Keratinocyte (primary cell): ENCODE data around the gene GPATCH4. TPM values are rescaled to one million over a fixed set of nuclear protein-coding genes. Genes with fewer than 3 reads are reported as not detected.

Experiments
- DNase-seq: peaks from one replicate; pipeline ENCODE4 v3.0.0-alpha.2; 2011; ENCODE audit warnings: low read depth, missing footprints, low spot score
- FAIRE-seq: peaks from 2 replicates; lab custom pipeline; 2011; peaks lifted over from hg19 to GRCh38; lab: Jason Lieb, UNC
- H2AFZ ChIP-seq: 2 replicates; pipeline ENCODE4 v1.6.0; 2012; ENCODE audit warnings: low read length, control low read depth, inconsistent platforms; ENCODE audit not compliant: control insufficient read depth
- H3K27ac ChIP-seq: 2 replicates; pipeline ENCODE4 v1.5.1; 2011; ENCODE audit warnings: low read length; ENCODE audit not compliant: control insufficient read depth, insufficient read depth
- H3K27me3 ChIP-seq: 3 replicates; pipeline ENCODE4 v1.6.0; 2011; ENCODE audit warnings: low read length; ENCODE audit not compliant: control insufficient read depth, insufficient read depth; ENCODE audit errors: extremely low read depth
- H3K36me3 ChIP-seq, 2 experiments: 2 replicates in 1 of 2; 3 replicates in 1 of 2; pipeline ENCODE4 v1.5.1; 2011; ENCODE audit warnings: low read length in 2 of 2, mild to moderate bottlenecking in 1 of 2; ENCODE audit not compliant: control insufficient read depth in 2 of 2, insufficient read depth in 2 of 2; ENCODE audit errors: extremely low read depth in 1 of 2
- H3K4me1 ChIP-seq: 3 replicates; pipeline ENCODE4 v1.5.1; 2011; ENCODE audit warnings: low read length; ENCODE audit not compliant: control insufficient read depth, insufficient read depth; ENCODE audit errors: extremely low read depth
- H3K4me2 ChIP-seq: 3 replicates; pipeline ENCODE4 v1.6.0; 2011; ENCODE audit warnings: low read depth, low read length; ENCODE audit not compliant: control insufficient read depth, insufficient read depth; ENCODE audit errors: extremely low read depth
- H3K4me3 ChIP-seq, 3 experiments: fragments of 200-600 bp in 1 of 3; sonication (generic) in 1 of 3; 2 replicates in 2 of 3; 3 replicates in 1 of 3; pipeline ENCODE4 v1.5.1; 2011 to 2016; ENCODE audit warnings: low read length in 3 of 3, mild to moderate bottlenecking in 3 of 3, control low read depth in 2 of 3, inconsistent platforms in 1 of 3, low read depth in 1 of 3, mixed read lengths in 1 of 3, mixed run types in 1 of 3, moderate library complexity in 1 of 3; ENCODE audit not compliant: control insufficient read depth in 2 of 3, insufficient read depth in 2 of 3; ENCODE audit errors: extremely low read depth in 1 of 3
- H3K79me2 ChIP-seq: 2 replicates; pipeline ENCODE4 v1.6.0; 2012; ENCODE audit warnings: low read length; ENCODE audit not compliant: control insufficient read depth, insufficient read depth
- H3K9ac ChIP-seq: 3 replicates; pipeline ENCODE4 v1.6.0; 2011; ENCODE audit warnings: low read length; ENCODE audit not compliant: control insufficient read depth, insufficient read depth; ENCODE audit errors: extremely low read depth
- H3K9me1 ChIP-seq: 3 replicates; pipeline ENCODE4 v1.6.0; 2011; ENCODE audit warnings: low read length; ENCODE audit not compliant: control insufficient read depth, insufficient read depth; ENCODE audit errors: extremely low read depth
- H3K9me3 ChIP-seq: 2 replicates; pipeline ENCODE4 v1.5.1; 2012; ENCODE audit warnings: low read depth, low read length; ENCODE audit not compliant: control insufficient read depth
- H4K20me1 ChIP-seq: 3 replicates; pipeline ENCODE4 v1.6.0; 2011; ENCODE audit warnings: low read length; ENCODE audit not compliant: control insufficient read depth, insufficient read depth; ENCODE audit errors: extremely low read depth
- EZH2 ChIP-seq: IDR thresholded peaks from one replicate; pipeline ENCODE4 v1.6.1; 2012; ENCODE audit warnings: inconsistent platforms, mild to moderate bottlenecking, low read length, moderate library complexity
- dilution Hi-C: fragments of 300-500 bp; cut with MboI; formaldehyde crosslinking; loops from one replicate; pipeline ENCODE4 v1.7.0; 2020; ENCODE audit warnings: low sequenced_read_pairs; ENCODE audit not compliant: extremely low pct_ligation_motif_present
- polyA plus RNA-seq, 5 experiments: library from polyadenylated mRNA; depleted of rRNA in 3 of 5; stranded (reverse) in 3 of 5; stranded (forward) in 1 of 5; unstranded in 1 of 5; fragments of >200 nt; gene quantifications; 1 replicate in 1 of 5; 2 replicates in 3 of 5; 3 replicates in 1 of 5; pipeline versions ENCODE4 v1.2.1 to v1.2.3, GENCODE V29; 2011 to 2012; ENCODE audit warnings: missing spikeins in 2 of 5, low read depth in 1 of 5, low replicate concordance in 1 of 5
- TF ChIP-seq, protein P1 (sequence below), 3 experiments: IDR thresholded peaks in 1 of 3; conservative IDR thresholded peaks in 1 of 3; optimal IDR thresholded peaks in 1 of 3; 2 replicates in 2 of 3; 3 replicates in 1 of 3; pipeline versions ENCODE3 to v1.5.1; 2011; ENCODE audit warnings: low read length in 3 of 3, mild to moderate bottlenecking in 3 of 3, moderate library complexity in 2 of 3, control low read depth in 1 of 3, inconsistent platforms in 1 of 3; ENCODE audit not compliant: insufficient read depth in 2 of 3; ENCODE audit errors: extremely low read depth in 1 of 3

Gene GPATCH4
- polyA plus RNA-seq, 1 donor (not counting 4 experiments of a cell fraction or from before 2014, with no cell fraction given) = 43.5 TPM

DNA sequence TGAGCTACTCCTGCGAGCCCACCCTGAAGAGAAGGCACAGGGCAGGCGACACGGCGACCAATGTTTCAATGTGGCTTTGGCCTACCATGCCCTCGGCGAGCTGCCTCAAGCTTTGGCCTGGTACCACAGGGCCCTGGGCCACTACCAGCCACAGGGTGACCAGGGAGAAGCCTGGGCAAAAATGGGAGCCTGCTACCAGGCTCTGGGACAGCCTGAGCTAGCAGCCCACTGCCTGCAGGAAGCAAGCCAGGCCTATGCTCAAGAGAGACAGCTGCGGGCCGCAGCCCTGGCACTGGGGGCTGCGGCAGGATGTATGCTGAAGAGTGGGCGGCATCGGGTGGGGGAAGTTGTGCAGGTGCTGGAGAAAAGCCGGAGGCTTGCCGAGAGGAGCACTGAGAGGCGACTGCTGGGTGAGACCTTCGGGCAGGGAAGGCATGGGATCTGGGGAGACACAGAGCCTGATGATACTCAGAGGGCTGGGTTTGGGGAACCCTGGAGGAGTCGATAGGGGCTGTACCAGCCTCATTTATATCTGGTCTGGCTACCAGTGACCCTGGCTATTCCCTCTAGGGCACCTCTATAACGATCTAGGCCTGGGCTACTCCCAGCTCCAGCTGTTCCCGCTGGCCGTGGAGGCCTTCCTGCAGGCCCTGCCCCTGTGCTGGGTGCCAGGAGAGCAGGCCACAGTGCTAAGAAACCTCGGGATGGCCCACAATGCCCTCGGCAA is 19.5 kb downstream of the GPATCH4 start:
- no peak overlapping the region for H2AFZ ChIP-seq
- no peaks in the 10 kb centered on the region for H3K79me2 ChIP-seq
- no peak overlapping the region for H3K9ac ChIP-seq
- no peaks in the 10 kb centered on the region for H3K27me3 ChIP-seq
- H3K4me3 ChIP-seq = no peak overlapping the region
- TF ChIP-seq, protein P1, sequence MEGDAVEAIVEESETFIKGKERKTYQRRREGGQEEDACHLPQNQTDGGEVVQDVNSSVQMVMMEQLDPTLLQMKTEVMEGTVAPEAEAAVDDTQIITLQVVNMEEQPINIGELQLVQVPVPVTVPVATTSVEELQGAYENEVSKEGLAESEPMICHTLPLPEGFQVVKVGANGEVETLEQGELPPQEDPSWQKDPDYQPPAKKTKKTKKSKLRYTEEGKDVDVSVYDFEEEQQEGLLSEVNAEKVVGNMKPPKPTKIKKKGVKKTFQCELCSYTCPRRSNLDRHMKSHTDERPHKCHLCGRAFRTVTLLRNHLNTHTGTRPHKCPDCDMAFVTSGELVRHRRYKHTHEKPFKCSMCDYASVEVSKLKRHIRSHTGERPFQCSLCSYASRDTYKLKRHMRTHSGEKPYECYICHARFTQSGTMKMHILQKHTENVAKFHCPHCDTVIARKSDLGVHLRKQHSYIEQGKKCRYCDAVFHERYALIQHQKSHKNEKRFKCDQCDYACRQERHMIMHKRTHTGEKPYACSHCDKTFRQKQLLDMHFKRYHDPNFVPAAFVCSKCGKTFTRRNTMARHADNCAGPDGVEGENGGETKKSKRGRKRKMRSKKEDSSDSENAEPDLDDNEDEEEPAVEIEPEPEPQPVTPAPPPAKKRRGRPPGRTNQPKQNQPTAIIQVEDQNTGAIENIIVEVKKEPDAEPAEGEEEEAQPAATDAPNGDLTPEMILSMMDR (optimal IDR thresholded peaks at IDR 0.05 in 1 of 3, IDR thresholded peaks at IDR 0.05 in 1 of 3, conservative IDR thresholded peaks at IDR 0.05 in 1 of 3; ENCODE audit: extremely low read depth in 1 of 3, insufficient read depth in 2 of 3, low read length in 3 of 3) = no peak
- TF ChIP-seq EZH2 = no peak
- no peaks in the 10 kb centered on the region for H3K9me3 ChIP-seq
- H3K4me1 ChIP-seq = peaks cover 2% of the 10 kb centered on the region
- no peak for FAIRE-seq
- no peaks in the 10 kb centered on the region for H3K36me3 ChIP-seq
- dilution Hi-C loops = no loop called here
- no peak for DNase-seq
- H3K9me1 ChIP-seq = no peaks in the 10 kb centered on the region
- no peak overlapping the region for H3K4me2 ChIP-seq
- H3K27ac ChIP-seq = no peak overlapping the region
- no peaks in the 10 kb centered on the region for H4K20me1 ChIP-seq

DNA sequence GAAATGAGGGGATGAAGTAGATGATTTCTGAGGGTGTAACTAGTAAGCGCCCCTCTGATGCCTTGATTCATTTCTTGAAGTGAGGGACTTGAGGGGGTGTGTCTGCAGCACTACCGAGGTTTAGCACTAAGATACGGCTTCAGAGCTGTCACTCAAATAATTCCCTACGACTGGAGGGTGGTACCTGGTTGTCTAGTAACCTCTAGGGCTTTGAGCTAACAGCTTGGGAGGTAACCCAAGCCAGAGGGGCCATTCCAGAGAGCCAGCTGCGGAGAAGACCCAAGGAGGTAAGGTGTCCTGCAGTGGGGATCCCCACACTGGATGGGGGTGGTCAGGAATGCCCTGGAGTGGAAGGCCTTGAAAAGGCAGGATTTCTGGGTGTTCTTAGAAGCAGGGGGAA is 21.8 kb downstream of the GPATCH4 start, which contains the start of gene TTC24:
TSS of gene TTC24 (plus strand) at position 252 of the 400 bp plus-strand sequence. CDS start 1,642 bp downstream, outside the sequence.
- no peak for TF ChIP-seq EZH2
- no peak within 1 kb of the TSS for H2AFZ ChIP-seq
- dilution Hi-C loops = no loop called here

More for the DNA sequence above, 21.8 kb downstream of the GPATCH4 start, which contains the start of gene TTC24:
- H3K4me2 ChIP-seq = no peak within 1 kb of the TSS
- H3K79me2 ChIP-seq = no peaks in the 10 kb centered on the region
- H3K27me3 ChIP-seq = no peaks in the 10 kb centered on the region
- H4K20me1 ChIP-seq = no peaks in the 10 kb centered on the region
- no peaks in the 10 kb centered on the region for H3K9me3 ChIP-seq
- H3K36me3 ChIP-seq = no peaks in the 10 kb centered on the region
- H3K4me3 ChIP-seq = no peak within 1 kb of the TSS
- no peaks in the 10 kb centered on the region for H3K9me1 ChIP-seq
- H3K9ac ChIP-seq = no peak within 1 kb of the TSS
- no peak for DNase-seq
- no peak within 1 kb of the TSS for H3K27ac ChIP-seq
- H3K4me1 ChIP-seq = no peaks in the 10 kb centered on the region
- FAIRE-seq = no peak
